ENCODE data around the gene ACOT7. TPM values are rescaled to one million over a fixed set of nuclear protein-coding genes. Genes with fewer than 3 reads are reported as not detected.
A peak's percentile ranks its signal among the peaks of the same experiment; 100 is the strongest.

Gene ACOT7
- total RNA-seq, 1 donor from 2014 or later: 8.6 TPM

- Histone ChIP-seq H3K4me3 (peak overlapping the region; percentile 79), H3K27me3 (ENCODE audit: low read depth) (peaks cover 73% of the 10 kb centered on the region), H3K9me3 (replicated peaks) (no peaks in the 10 kb centered on the region), H3K36me3 (no peaks in the 10 kb centered on the region), H3K4me1 (peaks cover 51% of the 10 kb centered on the region), H3K27ac (replicated peaks) (peak overlapping the region; percentile 72)
- DNase-seq: peak; percentile 41
- TF ChIP-seq CTCF (IDR thresholded peaks at IDR 0.05; ENCODE audit: borderline replicate concordance): no peak
- intact Hi-C loops (cut with micrococcal nuclease): no loop called here
These were observed 133.1 kb downstream of the ACOT7 start for GRCh38 chr1:6260433-6260934.

- intact Hi-C loops (cut with micrococcal nuclease): loop anchor here (10.0 kb wide), 1 partner anchor 205 kb away; no protein-coding TSS in a partner anchor
- Histone ChIP-seq H3K9me3 (replicated peaks) (no peaks in the 10 kb centered on the region), H3K27me3 (ENCODE audit: low read depth) (peaks cover 74% of the 10 kb centered on the region), H3K4me1 (peaks cover 51% of the 10 kb centered on the region), H3K4me3 (peak overlapping the region; percentile 79), H3K27ac (replicated peaks) (peak overlapping the region; percentile 72), H3K36me3 (no peaks in the 10 kb centered on the region)
- peak; percentile 87 for DNase-seq
- no peak for TF ChIP-seq CTCF (IDR thresholded peaks at IDR 0.05; ENCODE audit: borderline replicate concordance)
These were observed 133.8 kb downstream of the ACOT7 start for GRCh38 chr1:6259491-6260362.

- Histone ChIP-seq H3K9me3 (replicated peaks) (no peaks in the 10 kb centered on the region), H3K27me3 (ENCODE audit: low read depth) (peaks cover 76% of the 10 kb centered on the region), H3K4me3 (no peak overlapping the region), H3K4me1 (peaks cover 41% of the 10 kb centered on the region), H3K27ac (replicated peaks) (no peak overlapping the region), H3K36me3 (peaks cover 6% of the 10 kb centered on the region)
- no peak for DNase-seq
- intact Hi-C loops (cut with micrococcal nuclease): loop anchor here (10.0 kb wide), 1 partner anchor 204 kb away; no protein-coding TSS in a partner anchor
- TF ChIP-seq CTCF (IDR thresholded peaks at IDR 0.05; ENCODE audit: borderline replicate concordance): no peak
These were observed 134.9 kb downstream of the ACOT7 start for GRCh38 chr1:6258675-6259074.

- no peak overlapping the region for H3K4me3 ChIP-seq
- intact Hi-C loops (cut with micrococcal nuclease): loop anchor here (10.0 kb wide), 1 partner anchor 203 kb away; no protein-coding TSS in a partner anchor
These were observed 136.0 kb downstream of the ACOT7 start for GRCh38 chr1:6257541-6258069.

More at GRCh38 chr1:6257541-6258069, 136.0 kb downstream of the ACOT7 start:
- Histone ChIP-seq H3K4me1 (peaks cover 31% of the 10 kb centered on the region), H3K36me3 (peaks cover 6% of the 10 kb centered on the region), H3K27ac (replicated peaks) (no peak overlapping the region), H3K9me3 (replicated peaks) (no peaks in the 10 kb centered on the region), H3K27me3 (ENCODE audit: low read depth) (peaks cover 77% of the 10 kb centered on the region)
- no peak for DNase-seq
- no peak for TF ChIP-seq CTCF (IDR thresholded peaks at IDR 0.05; ENCODE audit: borderline replicate concordance)
